Kidney epithelial cell (primary cell): ENCODE measurements around the gene FOSB. TPM values are rescaled to one million over a fixed set of nuclear protein-coding genes. Genes with fewer than 3 reads are reported as not detected.

Source experiments
- DNase-seq: peaks from one replicate; pipeline ENCODE4 v3.0.0-alpha.2; 2010; ENCODE audit warnings: low read depth
- H3K27me3 ChIP-seq: 2 replicates; pipeline ENCODE4 v1.6.0; 2011; ENCODE audit warnings: low read length; ENCODE audit not compliant: control insufficient read depth, insufficient read depth
- H3K36me3 ChIP-seq: 2 replicates; pipeline ENCODE4 v1.5.1; 2011; ENCODE audit warnings: low read length; ENCODE audit not compliant: control insufficient read depth, insufficient read depth
- H3K4me3 ChIP-seq: 2 replicates; pipeline ENCODE4 v1.5.1; 2011; ENCODE audit warnings: low read depth, mild to moderate bottlenecking, control low read depth, low read length
- total RNA-seq: library from RNA; depleted of rRNA; stranded (reverse); fragments of >200 nt; gene quantifications from 2 replicates; pipeline ENCODE4 v1.2.3, GENCODE V29; 2015
- TF ChIP-seq, protein P1 (sequence below): IDR thresholded peaks from 2 replicates; pipeline ENCODE4 v1.5.1; 2011; ENCODE audit warnings: mild to moderate bottlenecking, moderate library complexity, low read length, control low read depth, inconsistent platforms; ENCODE audit not compliant: insufficient read depth, poor library complexity, severe bottlenecking

FOSB gene
- total RNA-seq, 1 donor from 2014 or later = 1.6 TPM

DNA sequence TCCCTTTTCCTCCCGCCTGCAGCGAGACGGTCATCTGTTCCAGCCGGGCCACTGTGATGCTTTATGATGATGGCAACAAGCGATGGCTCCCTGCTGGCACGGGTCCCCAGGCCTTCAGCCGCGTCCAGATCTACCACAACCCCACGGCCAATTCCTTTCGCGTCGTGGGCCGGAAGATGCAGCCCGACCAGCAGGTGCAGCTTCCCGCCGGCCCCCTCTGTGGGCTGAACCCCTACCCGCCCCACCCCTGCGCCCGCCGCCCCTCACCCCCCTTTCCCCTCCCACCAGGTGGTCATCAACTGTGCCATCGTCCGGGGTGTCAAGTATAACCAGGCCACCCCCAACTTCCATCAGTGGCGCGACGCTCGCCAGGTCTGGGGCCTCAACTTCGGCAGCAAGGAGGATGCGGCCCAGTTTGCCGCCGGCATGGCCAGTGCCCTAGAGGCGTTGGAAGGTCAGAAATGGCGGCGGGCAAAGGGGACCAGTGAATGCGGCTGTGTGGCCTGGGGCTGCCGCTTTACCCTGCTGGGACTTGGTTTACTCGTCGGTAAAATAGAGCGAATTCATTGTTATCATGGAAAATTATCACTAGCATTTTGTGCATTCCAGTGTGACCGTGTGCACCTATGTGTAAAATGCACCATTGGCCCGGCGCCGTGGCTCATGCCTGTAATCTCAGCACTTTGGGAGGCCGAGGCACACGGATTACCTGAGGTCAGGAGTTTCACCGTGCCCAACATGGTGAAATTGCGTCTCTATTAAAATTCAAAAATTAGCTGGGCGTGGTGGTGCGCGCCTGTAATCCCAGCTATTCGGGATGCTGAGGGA lies 50.1 kb downstream of the FOSB start:
- no peak for DNase-seq
- Histone ChIP-seq H3K27me3 (no peaks in the 10 kb centered on the region), H3K36me3 (peaks cover 4% of the 10 kb centered on the region), H3K4me3 (no peak overlapping the region)
- TF ChIP-seq, protein P1, sequence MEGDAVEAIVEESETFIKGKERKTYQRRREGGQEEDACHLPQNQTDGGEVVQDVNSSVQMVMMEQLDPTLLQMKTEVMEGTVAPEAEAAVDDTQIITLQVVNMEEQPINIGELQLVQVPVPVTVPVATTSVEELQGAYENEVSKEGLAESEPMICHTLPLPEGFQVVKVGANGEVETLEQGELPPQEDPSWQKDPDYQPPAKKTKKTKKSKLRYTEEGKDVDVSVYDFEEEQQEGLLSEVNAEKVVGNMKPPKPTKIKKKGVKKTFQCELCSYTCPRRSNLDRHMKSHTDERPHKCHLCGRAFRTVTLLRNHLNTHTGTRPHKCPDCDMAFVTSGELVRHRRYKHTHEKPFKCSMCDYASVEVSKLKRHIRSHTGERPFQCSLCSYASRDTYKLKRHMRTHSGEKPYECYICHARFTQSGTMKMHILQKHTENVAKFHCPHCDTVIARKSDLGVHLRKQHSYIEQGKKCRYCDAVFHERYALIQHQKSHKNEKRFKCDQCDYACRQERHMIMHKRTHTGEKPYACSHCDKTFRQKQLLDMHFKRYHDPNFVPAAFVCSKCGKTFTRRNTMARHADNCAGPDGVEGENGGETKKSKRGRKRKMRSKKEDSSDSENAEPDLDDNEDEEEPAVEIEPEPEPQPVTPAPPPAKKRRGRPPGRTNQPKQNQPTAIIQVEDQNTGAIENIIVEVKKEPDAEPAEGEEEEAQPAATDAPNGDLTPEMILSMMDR = no peak

DNA sequence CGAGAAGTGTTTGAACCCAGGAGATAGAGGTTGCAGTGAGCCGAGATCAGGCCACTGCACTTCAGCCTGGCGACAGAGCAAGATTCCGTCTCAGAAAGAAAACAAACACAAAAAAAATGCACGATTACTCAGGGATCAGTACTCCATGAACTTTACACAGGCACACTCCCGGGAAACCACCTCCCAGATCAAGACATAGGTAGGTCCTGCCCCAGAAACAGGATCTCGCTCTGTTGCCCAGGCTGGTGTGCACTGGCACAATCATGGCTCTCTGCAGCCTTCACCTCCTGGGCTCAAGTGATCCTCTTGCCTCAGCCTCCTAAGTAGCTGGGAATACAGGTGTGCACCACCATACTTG lies 50.7 kb downstream of the FOSB start:
- TF ChIP-seq, protein P1 = no peak
- H3K36me3 ChIP-seq = peaks cover 4% of the 10 kb centered on the region
- H3K27me3 ChIP-seq = no peaks in the 10 kb centered on the region
- no peak overlapping the region for H3K4me3 ChIP-seq
- no peak for DNase-seq

- DNase-seq = no peak
- Histone ChIP-seq H3K36me3 (peaks cover 3% of the 10 kb centered on the region), H3K27me3 (no peaks in the 10 kb centered on the region), H3K4me3 (no peak overlapping the region)
- TF ChIP-seq, protein P1 = no peak
Observed at GRCh38 chr19:45522010-45522941, 54.5 kb downstream of the FOSB start.

GRCh38 chr19:45523642-45524256 lies 56.0 kb downstream of the FOSB start:
- H3K27me3 ChIP-seq = peaks cover under 1% of the 10 kb centered on the region
- no peak for DNase-seq
- H3K36me3 ChIP-seq = peaks cover 1% of the 10 kb centered on the region
- TF ChIP-seq, protein P1 = peak; percentile 88
- no peak overlapping the region for H3K4me3 ChIP-seq

- peaks cover 1% of the 10 kb centered on the region for H3K36me3 ChIP-seq
- TF ChIP-seq, protein P1 = no peak
- no peak overlapping the region for H3K4me3 ChIP-seq
Observed at GRCh38 chr19:45524575-45525129, 56.9 kb downstream of the FOSB start.

More at GRCh38 chr19:45524575-45525129, 56.9 kb downstream of the FOSB start:
- DNase-seq = no peak
- peaks cover 5% of the 10 kb centered on the region for H3K27me3 ChIP-seq

Other genes with a start within 250 kb of the FOSB start
- gene EXOC3L2, start 222.6 kb upstream of the FOSB start, total RNA-seq = 0.27 TPM in 1 of 2 replicates, not detected in the other
- 21.8 and 21.9 TPM in 2 replicates for gene MARK4, start 216.7 kb upstream of the FOSB start, total RNA-seq
- gene CKM, start 145.1 kb upstream of the FOSB start, total RNA-seq = not detected in 2 replicates
- 8.6 and 8.9 TPM in 2 replicates for gene KLC3, start 127.2 kb upstream of the FOSB start, total RNA-seq
- 18.5 and 28.6 TPM in 2 replicates for gene ERCC2, start 97.4 kb upstream of the FOSB start, total RNA-seq
- gene PPP1R13L, start 62.9 kb upstream of the FOSB start, total RNA-seq = 30.9 and 34.5 TPM in 2 replicates
- 18.0 and 24.4 TPM in 2 replicates for gene POLR1G, start 61.4 kb upstream of the FOSB start, total RNA-seq
- gene ERCC1, start 44.1 kb upstream of the FOSB start, total RNA-seq = 67.1 and 79.5 TPM in 2 replicates
- 13.4 and 18.5 TPM in 2 replicates for gene RTN2, start 29.1 kb downstream of the FOSB start, total RNA-seq
- gene PPM1N, start 30.4 kb downstream of the FOSB start, total RNA-seq = 0.48 TPM in 1 of 2 replicates, not detected in the other
- 228 and 248 TPM in 2 replicates for gene VASP, start 39.5 kb downstream of the FOSB start, total RNA-seq
- gene OPA3, start 116.8 kb downstream of the FOSB start, total RNA-seq = 12.3 and 15.5 TPM in 2 replicates
- 0.07 TPM in 1 of 2 replicates, not detected in the other for gene GPR4, start 134.2 kb downstream of the FOSB start, total RNA-seq
- gene EML2, start 171.4 kb downstream of the FOSB start, total RNA-seq = 30.7 and 33.6 TPM in 2 replicates
- gene GIPR, start 200.2 kb downstream of the FOSB start, total RNA-seq = 0.46 TPM in 1 of 2 replicates, not detected in the other
- gene SNRPD2, start 224.0 kb downstream of the FOSB start, total RNA-seq = 177 and 219 TPM in 2 replicates
- gene QPCTL, start 224.7 kb downstream of the FOSB start, total RNA-seq = 15.6 and 26.2 TPM in 2 replicates